GM19035 (cell line): ENCODE results near the gene RNF180.
"Not testable (repeated sequence)": the region's sequence is repeated elsewhere in the genome, so short reads cannot be mapped to it uniquely, and the experiment has no call there.

Experiments
- ATAC-seq: cut with Tn5 transposase; IDR thresholded peaks from one replicate; pipeline ENCODE4 v1.9.1; 2021; ENCODE audit not compliant: unreplicated experiment

RNF180 gene

GRCh38 chr5:64273276-64273675 is 107.6 kb downstream of the RNF180 start:
- no peak for ATAC-seq

- ATAC-seq = no peak
Measured at GRCh38 chr5:64285188-64286130, 119.8 kb downstream of the RNF180 start.

- ATAC-seq = no peak
Measured at GRCh38 chr5:64286381-64286780, 120.7 kb downstream of the RNF180 start.

GRCh38 chr5:64288496-64288895 is 122.9 kb downstream of the RNF180 start:
- ATAC-seq = not testable (repeated sequence)

GRCh38 chr5:64292611-64293215 is 127.1 kb downstream of the RNF180 start:
- no peak for ATAC-seq

GRCh38 chr5:64295101-64295500 is 129.5 kb downstream of the RNF180 start:
- ATAC-seq = no peak

GRCh38 chr5:64298586-64298985 is 132.9 kb downstream of the RNF180 start:
- no peak for ATAC-seq

GRCh38 chr5:64299805-64300204 is 134.2 kb downstream of the RNF180 start:
- no peak for ATAC-seq

GRCh38 chr5:64301566-64301965 is 135.9 kb downstream of the RNF180 start:
- no peak for ATAC-seq

- ATAC-seq = no peak
Measured at GRCh38 chr5:64308135-64308534, 142.5 kb downstream of the RNF180 start.

- no peak for ATAC-seq
Measured at GRCh38 chr5:64312491-64312890, 146.8 kb downstream of the RNF180 start.

GRCh38 chr5:64315778-64316177 is 150.1 kb downstream of the RNF180 start:
- ATAC-seq = no peak

- ATAC-seq = no peak
Measured at GRCh38 chr5:64318175-64318574, 152.5 kb downstream of the RNF180 start.

- no peak for ATAC-seq
Measured at GRCh38 chr5:64323591-64323990, 157.9 kb downstream of the RNF180 start.

- ATAC-seq = no peak
Measured at GRCh38 chr5:64330728-64331231, 165.1 kb downstream of the RNF180 start.

- ATAC-seq = no peak
Measured at GRCh38 chr5:64331597-64332277, 166.1 kb downstream of the RNF180 start.

GRCh38 chr5:64333886-64334285 is 168.2 kb downstream of the RNF180 start:
- no peak for ATAC-seq

- no peak for ATAC-seq
Measured at GRCh38 chr5:64339769-64340168, 174.1 kb downstream of the RNF180 start.

- no peak for ATAC-seq
Measured at GRCh38 chr5:64340293-64340692, 174.7 kb downstream of the RNF180 start.

- ATAC-seq = no peak
Measured at GRCh38 chr5:64341340-64341739, 175.7 kb downstream of the RNF180 start.

- no peak for ATAC-seq
Measured at GRCh38 chr5:64344501-64344900, 178.9 kb downstream of the RNF180 start.

GRCh38 chr5:64347309-64347708 is 181.7 kb downstream of the RNF180 start:
- no peak for ATAC-seq
